ENCODE data around the gene FGA.

FGA gene

GRCh38 chr4:154573190-154573870, 17.2 kb downstream of the FGA start:
- TF ChIP-seq POU2F2 (IDR thresholded peaks at IDR 0.05; ENCODE audit: low read depth, low read length), result no peak
- no peak for TF ChIP-seq PAX5 (IDR thresholded peaks at IDR 0.05; ENCODE audit: insufficient read depth, low read length, severe bottlenecking)
- TF ChIP-seq POLR2A (IDR thresholded peaks at IDR 0.05; ENCODE audit: low read depth, low read length), result no peak
- TF ChIP-seq SPI1 (IDR thresholded peaks at IDR 0.05; ENCODE audit: low read depth, low read length), result no peak
- no peak for TF ChIP-seq POLR2AphosphoS5 (IDR thresholded peaks at IDR 0.05; ENCODE audit: low read depth, low read length)
- TF ChIP-seq TAF1 (IDR thresholded peaks at IDR 0.05; ENCODE audit: low read depth, low read length), result no peak
- no peak for DNase-seq (ENCODE audit: insufficient read length, low spot score)
- no peak for FAIRE-seq

GRCh38 chr4:154569584-154569983, 21.0 kb downstream of the FGA start:
- FAIRE-seq (no peak), DNase-seq (ENCODE audit: insufficient read length, low spot score) (no peak)

GRCh38 chr4:154569028-154569427, 21.5 kb downstream of the FGA start:
- TF ChIP-seq POU2F2 (IDR thresholded peaks at IDR 0.05; ENCODE audit: low read depth, low read length), result no peak
- TF ChIP-seq TAF1 (IDR thresholded peaks at IDR 0.05; ENCODE audit: low read depth, low read length), result no peak
- no peak for TF ChIP-seq POLR2AphosphoS5 (IDR thresholded peaks at IDR 0.05; ENCODE audit: low read depth, low read length)
- TF ChIP-seq PAX5 (IDR thresholded peaks at IDR 0.05; ENCODE audit: insufficient read depth, low read length, severe bottlenecking), result no peak
- no peak for TF ChIP-seq POLR2A (IDR thresholded peaks at IDR 0.05; ENCODE audit: low read depth, low read length)
- TF ChIP-seq SPI1 (IDR thresholded peaks at IDR 0.05; ENCODE audit: low read depth, low read length), result no peak
- FAIRE-seq (no peak), DNase-seq (ENCODE audit: insufficient read length, low spot score) (no peak)

More at GRCh38 chr4:154569584-154569983, 21.0 kb downstream of the FGA start:
- no peak for TF ChIP-seq POLR2AphosphoS5 (IDR thresholded peaks at IDR 0.05; ENCODE audit: low read depth, low read length)

- TF ChIP-seq POU2F2 (IDR thresholded peaks at IDR 0.05; ENCODE audit: low read depth, low read length) (no peak), PAX5 (IDR thresholded peaks at IDR 0.05; ENCODE audit: insufficient read depth, low read length, severe bottlenecking) (no peak), TAF1 (IDR thresholded peaks at IDR 0.05; ENCODE audit: low read depth, low read length) (no peak), POLR2AphosphoS5 (IDR thresholded peaks at IDR 0.05; ENCODE audit: low read depth, low read length) (no peak), POLR2A (IDR thresholded peaks at IDR 0.05; ENCODE audit: low read depth, low read length) (no peak), SPI1 (IDR thresholded peaks at IDR 0.05; ENCODE audit: low read depth, low read length) (no peak)
- DNase-seq (ENCODE audit: insufficient read length, low spot score) (no peak), FAIRE-seq (no peak)
Observed at GRCh38 chr4:154566639-154567204, 23.8 kb downstream of the FGA start.

GRCh38 chr4:154565704-154566103, 24.8 kb downstream of the FGA start:
- TF ChIP-seq POU2F2 (IDR thresholded peaks at IDR 0.05; ENCODE audit: low read depth, low read length) (no peak), PAX5 (IDR thresholded peaks at IDR 0.05; ENCODE audit: insufficient read depth, low read length, severe bottlenecking) (no peak), POLR2A (IDR thresholded peaks at IDR 0.05; ENCODE audit: low read depth, low read length) (no peak), SPI1 (IDR thresholded peaks at IDR 0.05; ENCODE audit: low read depth, low read length) (no peak)
- FAIRE-seq, result no peak
- no peak for DNase-seq (ENCODE audit: insufficient read length, low spot score)

- no peak for FAIRE-seq
- DNase-seq (ENCODE audit: insufficient read length, low spot score), result no peak
- no peak for TF ChIP-seq TAF1 (IDR thresholded peaks at IDR 0.05; ENCODE audit: low read depth, low read length)
- no peak for TF ChIP-seq SPI1 (IDR thresholded peaks at IDR 0.05; ENCODE audit: low read depth, low read length)
- TF ChIP-seq POLR2AphosphoS5 (IDR thresholded peaks at IDR 0.05; ENCODE audit: low read depth, low read length), result no peak
- TF ChIP-seq POU2F2 (IDR thresholded peaks at IDR 0.05; ENCODE audit: low read depth, low read length), result no peak
- no peak for TF ChIP-seq POLR2A (IDR thresholded peaks at IDR 0.05; ENCODE audit: low read depth, low read length)
- TF ChIP-seq PAX5 (IDR thresholded peaks at IDR 0.05; ENCODE audit: insufficient read depth, low read length, severe bottlenecking), result no peak
Observed at GRCh38 chr4:154564311-154564710, 26.2 kb downstream of the FGA start.

GRCh38 chr4:154562697-154563254, 27.8 kb downstream of the FGA start, which contains the start of gene FGB:
Gene FGB (plus strand): TSS chr4:154563011. CDS start chr4:154563019, 8 bp downstream.
- TF ChIP-seq POLR2AphosphoS5 (IDR thresholded peaks at IDR 0.05; ENCODE audit: low read depth, low read length) (no peak), POLR2A (IDR thresholded peaks at IDR 0.05; ENCODE audit: low read depth, low read length) (no peak), SPI1 (IDR thresholded peaks at IDR 0.05; ENCODE audit: low read depth, low read length) (no peak), PAX5 (IDR thresholded peaks at IDR 0.05; ENCODE audit: insufficient read depth, low read length, severe bottlenecking) (no peak), TAF1 (IDR thresholded peaks at IDR 0.05; ENCODE audit: low read depth, low read length) (no peak), POU2F2 (IDR thresholded peaks at IDR 0.05; ENCODE audit: low read depth, low read length) (no peak)
- FAIRE-seq (no peak), DNase-seq (ENCODE audit: insufficient read length, low spot score) (no peak)

GRCh38 chr4:154560824-154561231, 29.7 kb downstream of the FGA start:
- DNase-seq (ENCODE audit: insufficient read length, low spot score) (no peak), FAIRE-seq (no peak)
- TF ChIP-seq POLR2AphosphoS5 (IDR thresholded peaks at IDR 0.05; ENCODE audit: low read depth, low read length) (no peak), POU2F2 (IDR thresholded peaks at IDR 0.05; ENCODE audit: low read depth, low read length) (no peak), TAF1 (IDR thresholded peaks at IDR 0.05; ENCODE audit: low read depth, low read length) (no peak), PAX5 (IDR thresholded peaks at IDR 0.05; ENCODE audit: insufficient read depth, low read length, severe bottlenecking) (no peak), SPI1 (IDR thresholded peaks at IDR 0.05; ENCODE audit: low read depth, low read length) (no peak), POLR2A (IDR thresholded peaks at IDR 0.05; ENCODE audit: low read depth, low read length) (no peak)

GRCh38 chr4:154560419-154560801, 30.1 kb downstream of the FGA start:
- TF ChIP-seq POLR2A (IDR thresholded peaks at IDR 0.05; ENCODE audit: low read depth, low read length) (no peak), POU2F2 (IDR thresholded peaks at IDR 0.05; ENCODE audit: low read depth, low read length) (no peak), POLR2AphosphoS5 (IDR thresholded peaks at IDR 0.05; ENCODE audit: low read depth, low read length) (no peak), TAF1 (IDR thresholded peaks at IDR 0.05; ENCODE audit: low read depth, low read length) (no peak), PAX5 (IDR thresholded peaks at IDR 0.05; ENCODE audit: insufficient read depth, low read length, severe bottlenecking) (no peak), SPI1 (IDR thresholded peaks at IDR 0.05; ENCODE audit: low read depth, low read length) (no peak)
- DNase-seq (ENCODE audit: insufficient read length, low spot score), result no peak
- FAIRE-seq, result no peak

All from GM12891 (cell line).